PFSK-1 (cell line): ENCODE results near the gene ACER3.

ENCODE experiments used
- FOXP2 ChIP-seq: optimal IDR thresholded peaks from 2 replicates; pipeline ENCODE3; 2011; ENCODE audit warnings: borderline replicate concordance, control low read depth, inconsistent platforms; ENCODE audit not compliant: insufficient read depth; ENCODE audit errors: extremely low read length, extremely low read depth
- POLR2AphosphoS5 ChIP-seq: IDR thresholded peaks from 2 replicates; pipeline ENCODE4 v1.6.1; 2012; ENCODE audit warnings: low read depth, mild to moderate bottlenecking, control low read depth, low read length, moderate library complexity
- REST ChIP-seq, 2 experiments: IDR thresholded peaks; 2 replicates each; pipeline versions ENCODE4 v1.6.1 to v1.8.0; 2011 to 2012; ENCODE audit warnings: low read depth in 2 of 2, low read length in 2 of 2, control low read depth in 1 of 2, inconsistent platforms in 1 of 2, mild to moderate bottlenecking in 1 of 2, moderate library complexity in 1 of 2; ENCODE audit not compliant: insufficient read depth in 1 of 2
- SIN3A ChIP-seq: IDR thresholded peaks from 2 replicates; pipeline ENCODE4 v1.6.1; 2012; ENCODE audit warnings: mild to moderate bottlenecking, low read length, moderate library complexity, borderline replicate concordance; ENCODE audit not compliant: insufficient read depth
- TAF1 ChIP-seq: IDR thresholded peaks from 2 replicates; pipeline ENCODE4 v1.6.1; 2012; ENCODE audit warnings: low read length, control low read depth, borderline replicate concordance; ENCODE audit not compliant: insufficient read depth

Gene ACER3

GRCh38 chr11:76910620-76911414 is 50.1 kb downstream of the ACER3 start:
- TF ChIP-seq POLR2AphosphoS5 (no peak), FOXP2 (no peak), TAF1 (no peak), REST (IDR thresholded peaks at IDR 0.05; ENCODE audit: insufficient read depth in 1 of 2, low read depth in 2 of 2, low read length in 2 of 2) (no peak), SIN3A (no peak)

GRCh38 chr11:76911415-76911808 is 50.7 kb downstream of the ACER3 start:
- TF ChIP-seq REST (IDR thresholded peaks at IDR 0.05; ENCODE audit: insufficient read depth in 1 of 2, low read depth in 2 of 2, low read length in 2 of 2), result no peak
- TF ChIP-seq FOXP2, result no peak
- no peak for TF ChIP-seq SIN3A
- TF ChIP-seq TAF1, result no peak
- no peak for TF ChIP-seq POLR2AphosphoS5

GRCh38 chr11:76916712-76917111 is 56.0 kb downstream of the ACER3 start:
- no peak for TF ChIP-seq SIN3A
- TF ChIP-seq REST (IDR thresholded peaks at IDR 0.05; ENCODE audit: insufficient read depth in 1 of 2, low read depth in 2 of 2, low read length in 2 of 2), result no peak
- no peak for TF ChIP-seq TAF1
- no peak for TF ChIP-seq POLR2AphosphoS5
- TF ChIP-seq FOXP2, result no peak

GRCh38 chr11:76918941-76919386 is 58.2 kb downstream of the ACER3 start:
- TF ChIP-seq SIN3A (no peak), POLR2AphosphoS5 (no peak), REST (IDR thresholded peaks at IDR 0.05; ENCODE audit: insufficient read depth in 1 of 2, low read depth in 2 of 2, low read length in 2 of 2) (no peak), FOXP2 (no peak), TAF1 (no peak)
